ENCODE data around the gene TOX2. TPM values are rescaled to one million over a fixed set of nuclear protein-coding genes. Genes with fewer than 3 reads are reported as not detected.

TOX2 gene
- total RNA-seq, 2 experiments from 2014 or later: 1.6 to 3.0 TPM

DNA sequence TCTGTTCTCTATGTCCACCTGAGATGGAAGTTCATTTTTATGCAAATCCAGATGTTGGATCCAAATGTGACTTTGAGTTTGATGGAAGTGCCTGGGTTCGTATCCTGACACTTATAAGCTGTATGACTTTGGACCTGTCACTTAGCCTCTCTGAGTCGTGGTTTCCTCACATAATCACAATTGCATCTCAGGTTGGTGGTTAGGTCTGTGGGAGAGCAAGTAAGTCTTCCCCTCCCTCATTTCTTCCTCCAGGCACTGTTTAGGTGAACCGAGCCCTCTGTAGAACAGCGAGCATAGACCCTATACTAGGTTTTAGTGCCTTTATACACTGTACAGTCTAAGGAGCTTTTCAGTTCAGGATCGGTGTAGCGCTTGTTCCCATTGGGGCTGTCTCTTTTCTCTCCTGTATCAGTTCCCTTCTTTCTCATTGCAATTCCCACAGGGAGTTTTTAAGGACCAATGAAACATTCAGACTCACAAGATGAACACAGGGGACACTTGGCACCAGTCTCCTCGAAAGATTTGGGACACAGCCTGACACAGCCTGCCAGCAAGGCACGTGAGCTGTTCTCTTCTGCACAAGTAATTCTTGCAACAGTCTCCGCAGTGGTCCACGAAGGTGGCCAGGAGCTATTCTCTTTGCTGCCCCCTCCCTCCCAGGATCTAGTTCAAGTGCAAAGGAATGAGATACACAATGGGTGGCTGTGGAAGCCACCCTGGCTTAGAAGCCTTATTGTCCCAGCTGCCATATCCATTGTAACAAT lies 11.8 kb downstream of the TOX2 start:
- ChIA-PET POLR2A (interaction anchor here (0.6 kb wide), 1 partner anchor 317 kb away, joined by 4 read pairs; no protein-coding TSS in a partner anchor), CTCF (interaction anchor here (0.5 to 1.2 kb wide), 3 partner anchors 9 to 154 kb away, joined by 3 to 4 read pairs (median 3); no protein-coding TSS in a partner anchor)
- DNase-seq: no peak
- H3K27ac Mint-ChIP-seq: no peak overlapping the region
- peaks cover 27% of the 10 kb centered on the region for H3K27me3 Mint-ChIP-seq
- H3K36me3 Mint-ChIP-seq (ENCODE audit: low read depth): no peaks in the 10 kb centered on the region
- ATAC-seq: peak; percentile 25
- peaks cover 55% of the 10 kb centered on the region for H3K4me1 Mint-ChIP-seq
- no peaks in the 10 kb centered on the region for H3K9me3 Mint-ChIP-seq (ENCODE audit: low read depth)
- no peak overlapping the region for H3K4me3 Mint-ChIP-seq
- intact Hi-C loops (cut with DNase I, micrococcal nuclease): no loop called here

GRCh38 chr20:43931976-43932375 lies 17.3 kb downstream of the TOX2 start:
- ATAC-seq (no peak), DNase-seq (no peak)
- POLR2A ChIA-PET: no interaction called here
- Mint-ChIP-seq H3K9me3 (ENCODE audit: low read depth) (no peaks in the 10 kb centered on the region), H3K27ac (no peak overlapping the region), H3K4me3 (no peak overlapping the region), H3K4me1 (peaks cover 9% of the 10 kb centered on the region), H3K36me3 (ENCODE audit: low read depth) (no peaks in the 10 kb centered on the region), H3K27me3 (peaks cover 6% of the 10 kb centered on the region)
- CTCF ChIA-PET: no interaction called here
- intact Hi-C loops (cut with DNase I, micrococcal nuclease): no loop called here

GRCh38 chr20:43934833-43935232 lies 20.2 kb downstream of the TOX2 start:
- H3K27ac Mint-ChIP-seq: no peak overlapping the region
- H3K4me3 Mint-ChIP-seq: no peak overlapping the region
- no peaks in the 10 kb centered on the region for H3K36me3 Mint-ChIP-seq (ENCODE audit: low read depth)
- H3K9me3 Mint-ChIP-seq (ENCODE audit: low read depth): no peaks in the 10 kb centered on the region
- ChIA-PET POLR2A (no interaction called here), CTCF (interaction anchor here (1.0 to 1.3 kb wide), 2 partner anchors 8 to 10 kb away, joined by 4 to 6 read pairs; no protein-coding TSS in a partner anchor)
- DNase-seq (no peak), ATAC-seq (no peak)
- peaks cover 14% of the 10 kb centered on the region for H3K4me1 Mint-ChIP-seq
- intact Hi-C loops (cut with DNase I, micrococcal nuclease): no loop called here
- H3K27me3 Mint-ChIP-seq: peaks cover 3% of the 10 kb centered on the region

DNA sequence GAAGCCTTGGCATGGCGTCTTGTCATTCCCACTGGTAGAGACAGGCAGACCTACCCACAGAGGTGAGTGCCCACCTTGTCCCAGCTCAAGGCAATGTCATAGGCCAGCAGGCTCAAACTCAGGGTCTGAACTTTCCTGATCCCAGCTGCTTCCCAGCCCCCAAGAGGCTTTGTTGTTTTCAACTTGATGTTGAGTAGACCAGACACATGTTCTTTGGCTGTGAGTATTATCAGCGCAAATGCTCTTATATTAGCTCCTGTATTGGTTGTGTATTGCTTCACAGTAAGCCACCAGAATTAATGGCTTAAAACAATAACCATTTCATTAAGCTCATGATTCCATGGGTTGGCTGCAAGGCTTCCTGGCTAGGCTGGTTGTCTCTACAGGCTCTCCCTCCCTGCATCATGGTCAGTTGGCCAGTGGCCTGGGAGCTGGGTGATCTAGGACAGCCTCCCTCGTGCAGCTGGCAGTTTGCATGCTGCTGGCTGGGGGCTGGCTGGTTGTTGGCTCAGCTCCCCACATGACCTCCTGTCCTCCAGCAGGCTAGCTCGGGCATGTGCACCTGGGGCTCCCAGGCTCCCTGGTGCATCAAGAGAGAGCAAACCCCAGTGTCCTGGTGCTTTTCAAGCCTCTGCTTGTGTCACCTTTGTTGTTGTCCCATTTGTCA lies 21.6 kb downstream of the TOX2 start:
- intact Hi-C loops (cut with DNase I, micrococcal nuclease): no loop called here
- no peak for ATAC-seq
- Mint-ChIP-seq H3K36me3 (ENCODE audit: low read depth) (no peaks in the 10 kb centered on the region), H3K4me1 (peaks cover 27% of the 10 kb centered on the region), H3K9me3 (ENCODE audit: low read depth) (no peaks in the 10 kb centered on the region), H3K4me3 (no peak overlapping the region), H3K27ac (no peak overlapping the region), H3K27me3 (peaks cover 5% of the 10 kb centered on the region)
- no peak for DNase-seq
- ChIA-PET CTCF (interaction anchor here (0.6 to 1.3 kb wide), 4 partner anchors 9 to 186 kb away, joined by 3 to 6 read pairs (median 4); no protein-coding TSS in a partner anchor), POLR2A (no interaction called here)

DNA sequence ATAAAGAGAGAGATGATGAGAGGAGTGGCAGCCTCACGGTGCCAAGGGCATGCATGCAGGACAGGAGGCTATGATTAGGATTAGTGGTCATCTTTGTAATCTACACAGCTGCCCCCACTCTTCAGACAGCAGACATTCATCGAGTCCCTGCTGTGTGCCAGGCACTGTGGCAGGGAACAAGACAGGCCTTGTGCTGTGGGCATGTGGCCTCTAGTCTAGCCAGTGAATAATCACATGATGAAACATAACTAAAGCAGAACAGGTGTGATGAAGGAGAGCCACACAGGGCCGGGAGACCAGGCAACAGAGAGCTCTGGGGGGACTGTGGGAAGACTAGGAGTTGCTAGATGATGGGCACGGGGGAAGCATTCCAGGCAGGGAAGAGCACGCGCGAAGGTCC lies 22.2 kb downstream of the TOX2 start:
- H3K9me3 Mint-ChIP-seq (ENCODE audit: low read depth): no peaks in the 10 kb centered on the region
- ChIA-PET POLR2A (interaction anchor here (0.6 kb wide), 1 partner anchor 492 kb away, joined by 3 read pairs; no protein-coding TSS in a partner anchor), CTCF (no interaction called here)
- intact Hi-C loops (cut with DNase I, micrococcal nuclease): no loop called here
- DNase-seq (no peak), ATAC-seq (no peak)
- peaks cover 30% of the 10 kb centered on the region for H3K4me1 Mint-ChIP-seq
- H3K36me3 Mint-ChIP-seq (ENCODE audit: low read depth): no peaks in the 10 kb centered on the region
- no peak overlapping the region for H3K4me3 Mint-ChIP-seq
- H3K27me3 Mint-ChIP-seq: peaks cover 5% of the 10 kb centered on the region
- no peak overlapping the region for H3K27ac Mint-ChIP-seq

DNA sequence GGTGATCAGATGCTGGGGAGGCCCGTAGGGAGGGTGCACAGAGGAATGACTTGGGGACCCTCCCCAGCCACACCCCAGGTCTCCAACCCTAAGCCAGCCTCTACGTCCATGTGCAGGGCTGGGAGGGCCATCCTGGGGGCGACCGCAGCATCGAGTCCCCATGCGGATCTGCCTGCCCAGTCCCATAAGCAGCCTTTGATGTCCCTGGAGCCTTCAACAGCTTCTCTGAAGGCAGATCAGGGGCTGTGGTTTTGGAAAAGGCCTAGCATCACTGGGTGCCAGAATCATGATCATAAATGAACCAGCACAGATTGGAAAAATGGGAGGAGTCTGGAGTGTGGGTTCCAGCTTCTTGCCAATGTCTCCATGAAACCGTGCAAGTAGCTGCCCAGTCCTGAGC lies 22.9 kb downstream of the TOX2 start:
- intact Hi-C loops (cut with DNase I, micrococcal nuclease): no loop called here
- ChIA-PET POLR2A (interaction anchor here (0.6 kb wide), 1 partner anchor 492 kb away, joined by 3 read pairs; no protein-coding TSS in a partner anchor), CTCF (interaction anchor here (0.6 kb wide), 1 partner anchor 9 kb away, joined by 3 read pairs; no protein-coding TSS in a partner anchor)
- peaks cover 5% of the 10 kb centered on the region for H3K27me3 Mint-ChIP-seq
- no peaks in the 10 kb centered on the region for H3K36me3 Mint-ChIP-seq (ENCODE audit: low read depth)
- H3K9me3 Mint-ChIP-seq (ENCODE audit: low read depth): no peaks in the 10 kb centered on the region
- DNase-seq (no peak), ATAC-seq (no peak)
- H3K27ac Mint-ChIP-seq: no peak overlapping the region
- no peak overlapping the region for H3K4me3 Mint-ChIP-seq
- peaks cover 38% of the 10 kb centered on the region for H3K4me1 Mint-ChIP-seq

- no peaks in the 10 kb centered on the region for H3K36me3 Mint-ChIP-seq (ENCODE audit: low read depth)
- ChIA-PET CTCF (interaction anchor here (0.6 to 1.0 kb wide), 2 partner anchors 9 to 187 kb away, joined by 3 to 4 read pairs; no protein-coding TSS in a partner anchor), POLR2A (no interaction called here)
- peaks cover 5% of the 10 kb centered on the region for H3K27me3 Mint-ChIP-seq
- no peaks in the 10 kb centered on the region for H3K9me3 Mint-ChIP-seq (ENCODE audit: low read depth)
- no peak overlapping the region for H3K4me3 Mint-ChIP-seq
- intact Hi-C loops (cut with DNase I, micrococcal nuclease): no loop called here
- H3K27ac Mint-ChIP-seq: no peak overlapping the region
- DNase-seq (no peak), ATAC-seq (no peak)
- H3K4me1 Mint-ChIP-seq: peaks cover 43% of the 10 kb centered on the region
Observed at GRCh38 chr20:43938017-43938655, 23.5 kb downstream of the TOX2 start.

GRCh38 chr20:43938932-43939761 lies 24.5 kb downstream of the TOX2 start:
- H3K36me3 Mint-ChIP-seq (ENCODE audit: low read depth): no peaks in the 10 kb centered on the region
- ChIA-PET CTCF (interaction anchor here (1.0 kb wide), 2 partner anchors 11 to 188 kb away, joined by 4 read pairs; no protein-coding TSS in a partner anchor), POLR2A (interaction anchor here (0.7 kb wide), 1 partner anchor 14 kb away, joined by 3 read pairs; no protein-coding TSS in a partner anchor)
- peaks cover 52% of the 10 kb centered on the region for H3K4me1 Mint-ChIP-seq
- H3K4me3 Mint-ChIP-seq: no peak overlapping the region
- intact Hi-C loops (cut with DNase I, micrococcal nuclease): no loop called here
- ATAC-seq (no peak), DNase-seq (no peak)
- H3K27me3 Mint-ChIP-seq: peaks cover 5% of the 10 kb centered on the region
- no peak overlapping the region for H3K27ac Mint-ChIP-seq
- peaks cover 1% of the 10 kb centered on the region for H3K9me3 Mint-ChIP-seq (ENCODE audit: low read depth)

DNA sequence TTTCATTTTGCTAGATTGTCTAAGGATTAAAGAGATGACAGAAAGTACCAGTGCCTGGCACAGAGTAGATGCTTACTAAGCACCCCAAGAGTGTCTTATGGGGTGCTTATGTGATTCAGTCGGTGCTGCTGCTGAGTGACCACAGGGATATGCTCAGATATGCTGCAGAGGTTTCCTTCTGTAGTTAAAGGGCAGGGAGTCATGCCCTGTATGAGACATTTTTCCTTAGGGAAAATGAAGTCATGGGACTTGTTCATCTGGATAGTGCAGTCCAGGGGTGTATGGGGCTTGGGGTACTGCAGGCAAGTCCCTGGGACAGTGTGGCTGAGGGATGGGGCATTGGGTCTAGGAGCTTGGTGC lies 25.1 kb downstream of the TOX2 start:
- Mint-ChIP-seq H3K27ac (no peak overlapping the region), H3K27me3 (peaks cover 7% of the 10 kb centered on the region), H3K4me1 (peaks cover 54% of the 10 kb centered on the region), H3K9me3 (ENCODE audit: low read depth) (peaks cover 1% of the 10 kb centered on the region), H3K36me3 (ENCODE audit: low read depth) (no peaks in the 10 kb centered on the region), H3K4me3 (no peak overlapping the region)
- ATAC-seq (no peak), DNase-seq (no peak)
- ChIA-PET POLR2A (interaction anchor here (0.7 to 1.4 kb wide), 2 partner anchors 14 to 79 kb away, joined by 3 read pairs; no protein-coding TSS in a partner anchor), CTCF (interaction anchor here (1.0 kb wide), 1 partner anchor 10 kb away, joined by 4 read pairs; no protein-coding TSS in a partner anchor)
- intact Hi-C loops (cut with DNase I, micrococcal nuclease): no loop called here

GRCh38 chr20:43940518-43941225 lies 26.0 kb downstream of the TOX2 start:
- peaks cover 7% of the 10 kb centered on the region for H3K27me3 Mint-ChIP-seq
- no peaks in the 10 kb centered on the region for H3K36me3 Mint-ChIP-seq (ENCODE audit: low read depth)
- DNase-seq: no peak
- H3K4me3 Mint-ChIP-seq: no peak overlapping the region
- ChIA-PET CTCF (interaction anchor here (1.1 to 2.1 kb wide), 2 partner anchors 15 to 190 kb away, joined by 3 to 10 read pairs; no protein-coding TSS in a partner anchor), POLR2A (interaction anchor here (1.4 kb wide), 1 partner anchor 78 kb away, joined by 3 read pairs; no protein-coding TSS in a partner anchor)
- intact Hi-C loops (cut with DNase I, micrococcal nuclease): no loop called here
- no peak overlapping the region for H3K27ac Mint-ChIP-seq
- peak; percentile 50 for ATAC-seq
- H3K4me1 Mint-ChIP-seq: peaks cover 60% of the 10 kb centered on the region
- peaks cover 1% of the 10 kb centered on the region for H3K9me3 Mint-ChIP-seq (ENCODE audit: low read depth)
